ENCODE measurements around the gene PGC. TPM values are rescaled to one million over a fixed set of nuclear protein-coding genes. Genes with fewer than 3 reads are reported as not detected.

Gene PGC
- polyA plus RNA-seq, 3 donors from 2014 or later: not detected

- Mint-ChIP-seq H3K27me3 (ENCODE audit: low read depth in 3 of 3) (peaks cover 3 to 4% (median 3%) of the 10 kb centered on the region in 3 donors), H3K4me1 (peaks cover 11 to 21% of the 10 kb centered on the region in 2 donors), H3K4me3 (peak overlapping the region; percentile 62 to 81 (median 69)), H3K9me3 (no peaks in the 10 kb centered on the region), H3K36me3 (peaks cover 0 to 5% (median 0%) of the 10 kb centered on the region in 3 donors), H3K27ac (no peak overlapping the region)
- no peak for DNase-seq
Observed at GRCh38 chr6:41781366-41781730, 34.2 kb upstream of the PGC start.

GRCh38 chr6:41780551-41781365, 33.6 kb upstream of the PGC start, which contains the start of gene PRICKLE4:
Gene PRICKLE4 (plus strand): TSS chr6:41780782. CDS start chr6:41783474, 2,692 bp downstream.
- H3K27ac Mint-ChIP-seq: peak within 1 kb of the TSS in 3 of 6 donors; percentile 15 to 69 (median 49)
- DNase-seq: no peak
- H3K9me3 Mint-ChIP-seq: no peaks in the 10 kb centered on the region
- H3K27me3 Mint-ChIP-seq (ENCODE audit: low read depth in 3 of 3): peaks cover 2 to 3% (median 3%) of the 10 kb centered on the region in 3 donors
- peak within 1 kb of the TSS; percentile 82 to 90 (median 88) for H3K4me3 Mint-ChIP-seq
- H3K4me1 Mint-ChIP-seq: peaks cover 11 to 21% of the 10 kb centered on the region in 2 donors
- peaks cover 0 to 5% (median 0%) of the 10 kb centered on the region in 3 donors for H3K36me3 Mint-ChIP-seq

- peaks cover 0 to 9% (median 3%) of the 10 kb centered on the region in 3 donors for H3K36me3 Mint-ChIP-seq
- H3K9me3 Mint-ChIP-seq: no peaks in the 10 kb centered on the region
- DNase-seq: peak; percentile 98
- H3K27me3 Mint-ChIP-seq (ENCODE audit: low read depth in 3 of 3): peaks cover 1 to 3% (median 2%) of the 10 kb centered on the region in 3 donors
- H3K4me3 Mint-ChIP-seq: peak within 1 kb of the TSS; percentile 83 to 92 (median 89)
- H3K27ac Mint-ChIP-seq: peak within 1 kb of the TSS in 5 of 6 donors; percentile 61 to 87 (median 78)
- H3K4me1 Mint-ChIP-seq: peaks cover 10 to 21% of the 10 kb centered on the region in 2 donors
Observed at GRCh38 chr6:41779788-41780550, 32.8 kb upstream of the PGC start, which contains the start of gene FRS3. Gene FRS3 (minus strand): TSS chr6:41779900. CDS start chr6:41776987, 2,913 bp downstream.

GRCh38 chr6:41779336-41779735, 32.1 kb upstream of the PGC start:
- H3K27me3 Mint-ChIP-seq (ENCODE audit: low read depth in 3 of 3): peaks cover 1 to 3% (median 2%) of the 10 kb centered on the region in 3 donors
- peaks cover 10 to 21% of the 10 kb centered on the region in 2 donors for H3K4me1 Mint-ChIP-seq
- H3K36me3 Mint-ChIP-seq: peaks cover 0 to 16% (median 9%) of the 10 kb centered on the region in 3 donors
- H3K27ac Mint-ChIP-seq: peak overlapping the region in 5 of 6 donors; percentile 61 to 87 (median 78)
- H3K4me3 Mint-ChIP-seq: peak overlapping the region; percentile 83 to 92 (median 87)
- H3K9me3 Mint-ChIP-seq: no peaks in the 10 kb centered on the region
- no peak for DNase-seq

- peak overlapping the region; percentile 83 to 92 (median 87) for H3K4me3 Mint-ChIP-seq
- H3K27me3 Mint-ChIP-seq (ENCODE audit: low read depth in 3 of 3): peaks cover 1 to 3% (median 2%) of the 10 kb centered on the region in 3 donors
- H3K27ac Mint-ChIP-seq: peak overlapping the region in 3 of 6 donors; percentile 78 to 87 (median 86)
- H3K36me3 Mint-ChIP-seq: peaks cover 0 to 19% (median 12%) of the 10 kb centered on the region in 3 donors
- H3K4me1 Mint-ChIP-seq: peaks cover 10 to 21% of the 10 kb centered on the region in 2 donors
- no peaks in the 10 kb centered on the region for H3K9me3 Mint-ChIP-seq
- DNase-seq: no peak
Observed at GRCh38 chr6:41778895-41779294, 31.7 kb upstream of the PGC start.

GRCh38 chr6:41777551-41778285, 30.5 kb upstream of the PGC start:
- Mint-ChIP-seq H3K27me3 (ENCODE audit: low read depth in 3 of 3) (peaks cover 1 to 3% (median 2%) of the 10 kb centered on the region in 3 donors), H3K9me3 (no peaks in the 10 kb centered on the region), H3K4me3 (peak overlapping the region in 3 of 5 donors; percentile 3 to 83 (median 46)), H3K36me3 (peaks cover under 1 to 19% (median 12%) of the 10 kb centered on the region in 3 donors), H3K4me1 (peaks cover 10 to 21% of the 10 kb centered on the region in 2 donors), H3K27ac (no peak overlapping the region)
- no peak for DNase-seq

- peaks cover 10 to 33% (median 16%) of the 10 kb centered on the region in 3 donors for H3K36me3 Mint-ChIP-seq
- H3K27me3 Mint-ChIP-seq (ENCODE audit: low read depth in 3 of 3): peaks cover 0 to 1% (median 0%) of the 10 kb centered on the region in 3 donors
- no peaks in the 10 kb centered on the region for H3K9me3 Mint-ChIP-seq
- H3K4me3 Mint-ChIP-seq: no peak overlapping the region
- no peak overlapping the region for H3K27ac Mint-ChIP-seq
- H3K4me1 Mint-ChIP-seq: peaks cover 6 to 14% of the 10 kb centered on the region in 2 donors
- DNase-seq: no peak
Observed at GRCh38 chr6:41775293-41775882, 28.2 kb upstream of the PGC start.

- no peaks in the 10 kb centered on the region for H3K9me3 Mint-ChIP-seq
- no peak overlapping the region for H3K27ac Mint-ChIP-seq
- H3K36me3 Mint-ChIP-seq: peaks cover 10 to 33% (median 16%) of the 10 kb centered on the region in 3 donors
- H3K4me3 Mint-ChIP-seq: no peak overlapping the region
- no peak for DNase-seq
- peaks cover 0 to 1% (median 0%) of the 10 kb centered on the region in 3 donors for H3K27me3 Mint-ChIP-seq (ENCODE audit: low read depth in 3 of 3)
- H3K4me1 Mint-ChIP-seq: peaks cover 6 to 14% of the 10 kb centered on the region in 2 donors
Observed at GRCh38 chr6:41774841-41775240, 27.6 kb upstream of the PGC start.

GRCh38 chr6:41771058-41771983, 24.1 kb upstream of the PGC start:
- peaks cover 11 to 12% of the 10 kb centered on the region in 2 donors for H3K4me1 Mint-ChIP-seq
- H3K27ac Mint-ChIP-seq: no peak overlapping the region
- no peak overlapping the region for H3K4me3 Mint-ChIP-seq
- DNase-seq: no peak
- H3K36me3 Mint-ChIP-seq: peaks cover 10 to 28% (median 16%) of the 10 kb centered on the region in 3 donors
- H3K27me3 Mint-ChIP-seq (ENCODE audit: low read depth in 3 of 3): no peaks in the 10 kb centered on the region
- no peaks in the 10 kb centered on the region for H3K9me3 Mint-ChIP-seq

- H3K27ac Mint-ChIP-seq: no peak overlapping the region
- DNase-seq: no peak
- H3K4me3 Mint-ChIP-seq: no peak overlapping the region
- no peaks in the 10 kb centered on the region for H3K27me3 Mint-ChIP-seq (ENCODE audit: low read depth in 3 of 3)
- no peaks in the 10 kb centered on the region for H3K9me3 Mint-ChIP-seq
- H3K36me3 Mint-ChIP-seq: peaks cover 10 to 28% (median 16%) of the 10 kb centered on the region in 3 donors
- peaks cover 11 to 12% of the 10 kb centered on the region in 2 donors for H3K4me1 Mint-ChIP-seq
Observed at GRCh38 chr6:41770381-41771057, 23.3 kb upstream of the PGC start.

- no peak for DNase-seq
- Mint-ChIP-seq H3K27ac (peak overlapping the region in 2 of 6 donors; percentile 6 to 66), H3K27me3 (ENCODE audit: low read depth in 3 of 3) (no peaks in the 10 kb centered on the region), H3K9me3 (no peaks in the 10 kb centered on the region), H3K36me3 (peaks cover 7 to 17% (median 10%) of the 10 kb centered on the region in 3 donors), H3K4me1 (peaks cover 11 to 12% of the 10 kb centered on the region in 2 donors), H3K4me3 (no peak overlapping the region)
Observed at GRCh38 chr6:41769376-41769775, 22.2 kb upstream of the PGC start.

All from immature natural killer cell (primary cell).